Neural progenitor cell (in vitro differentiated cells): ENCODE measurements around the gene PPP2R5A. TPM values are rescaled to one million over a fixed set of nuclear protein-coding genes. Genes with fewer than 3 reads are reported as not detected.

Experiments used
- DNase-seq: peaks from one replicate; pipeline ENCODE4 v3.0.0-alpha.2; 2016; ENCODE audit warnings: low spot score
- H2AFZ ChIP-seq: fragments of 200-600 bp; sonication (generic); replicated peaks from 2 replicates; pipeline ENCODE4 v1.6.1; 2016; ENCODE audit warnings: antibody characterized with exemption
- H3F3A ChIP-seq: fragments of 200-600 bp; sonication (generic); 2 replicates; pipeline ENCODE4 v1.6.1; 2016; ENCODE audit warnings: antibody characterized with exemption, low read depth
- H3K27ac ChIP-seq: fragments of 200-600 bp; sonication (generic); 2 replicates; pipeline ENCODE4 v1.5.1; 2016; ENCODE audit warnings: mild to moderate bottlenecking
- H3K27me3 ChIP-seq: fragments of 200-600 bp; sonication (generic); 2 replicates; pipeline ENCODE4 v1.6.1; 2016; ENCODE audit warnings: mild to moderate bottlenecking, moderate library complexity
- H3K36me3 ChIP-seq: fragments of 200-600 bp; sonication (generic); 2 replicates; pipeline ENCODE4 v1.5.1; 2016
- H3K4me1 ChIP-seq: fragments of 200-600 bp; sonication (generic); 2 replicates; pipeline ENCODE4 v1.6.1; 2016; ENCODE audit warnings: mixed run types
- H3K4me2 ChIP-seq: fragments of 200-600 bp; sonication (generic); 2 replicates; pipeline ENCODE4 v1.6.1; 2016
- H3K4me3 ChIP-seq: fragments of 200-600 bp; sonication (generic); 2 replicates; pipeline ENCODE4 v1.5.1; 2016
- H3K79me2 ChIP-seq: fragments of 200-600 bp; sonication (generic); 2 replicates; pipeline ENCODE4 v1.6.1; 2016; ENCODE audit warnings: low read depth
- H3K9ac ChIP-seq: fragments of 200-600 bp; sonication (generic); 2 replicates; pipeline ENCODE4 v1.6.1; 2016
- H3K9me3 ChIP-seq: fragments of 200-600 bp; sonication (generic); 2 replicates; pipeline ENCODE4 v1.5.1; 2016; ENCODE audit warnings: low read depth
- H4K20me1 ChIP-seq: fragments of 200-600 bp; sonication (generic); 2 replicates; pipeline ENCODE4 v1.6.1; 2016; ENCODE audit warnings: low read depth
- H3K27ac Mint-ChIP-seq: 3 replicates; pipeline ENCODE4 v1.8.0; 2021; ENCODE audit warnings: mixed read lengths
- H3K27me3 Mint-ChIP-seq: 2 replicates; pipeline ENCODE4 v1.8.0; 2022; ENCODE audit warnings: low read depth, mild to moderate bottlenecking, inconsistent platforms, moderate library complexity, mixed read lengths; ENCODE audit not compliant: insufficient read depth
- H3K36me3 Mint-ChIP-seq: 3 replicates; pipeline ENCODE4 v1.8.0; 2021; ENCODE audit warnings: mixed read lengths
- H3K4me1 Mint-ChIP-seq: 3 replicates; pipeline ENCODE4 v1.8.0; 2021; ENCODE audit warnings: mixed read lengths
- H3K4me3 Mint-ChIP-seq: 3 replicates; pipeline ENCODE4 v1.8.0; 2021; ENCODE audit warnings: mild to moderate bottlenecking, moderate library complexity, mixed read lengths
- H3K9me3 Mint-ChIP-seq: 3 replicates; pipeline ENCODE4 v1.8.0; 2020; ENCODE audit warnings: mixed read lengths
- EZH2 ChIP-seq: fragments of 200-600 bp; sonication (generic); IDR thresholded peaks from 2 replicates; pipeline ENCODE4 v1.6.1; 2017; ENCODE audit warnings: antibody characterized with exemption, mild to moderate bottlenecking, moderate library complexity
- EZH2phosphoT487 ChIP-seq: fragments of 200-600 bp; sonication (generic); IDR thresholded peaks from 2 replicates; pipeline ENCODE4 v1.6.1; 2017; ENCODE audit warnings: antibody characterized with exemption
- total RNA-seq: library from RNA; depleted of rRNA; stranded (reverse); fragments of >200 nt; gene quantifications from 2 replicates; pipeline ENCODE4 v1.2.3, GENCODE V29; 2015; ENCODE audit warnings: low replicate concordance
- TF ChIP-seq, protein P1 (sequence below): fragments of 200-600 bp; sonication (generic); IDR thresholded peaks from 2 replicates; pipeline ENCODE4 v1.5.1; 2017; ENCODE audit warnings: antibody characterized with exemption, mild to moderate bottlenecking

PPP2R5A gene
- total RNA-seq, 1 donor from 2014 or later = 27.9 TPM

GRCh38 chr1:212366901-212367300 is 81.7 kb downstream of the PPP2R5A start:
- no peak overlapping the region for H3K4me2 ChIP-seq
- no peaks in the 10 kb centered on the region for H3K4me1 ChIP-seq
- peaks cover 47% of the 10 kb centered on the region for H3K36me3 Mint-ChIP-seq
- H3K27me3 Mint-ChIP-seq = peaks cover 2% of the 10 kb centered on the region
- no peaks in the 10 kb centered on the region for H3K27me3 ChIP-seq
- H3K9me3 ChIP-seq = no peaks in the 10 kb centered on the region
- no peak overlapping the region for H3K27ac ChIP-seq
- no peak overlapping the region for H3K4me3 Mint-ChIP-seq
- H3K4me3 ChIP-seq = no peak overlapping the region
- H2AFZ ChIP-seq = no peak overlapping the region
- no peaks in the 10 kb centered on the region for H3K79me2 ChIP-seq
- H3K9ac ChIP-seq = no peak overlapping the region
- peaks cover 9% of the 10 kb centered on the region for H4K20me1 ChIP-seq
- H3F3A ChIP-seq = no peaks in the 10 kb centered on the region
- no peak overlapping the region for H3K27ac Mint-ChIP-seq
- peaks cover 17% of the 10 kb centered on the region for H3K9me3 Mint-ChIP-seq
- no peak for TF ChIP-seq EZH2phosphoT487
- TF ChIP-seq, protein P1, sequence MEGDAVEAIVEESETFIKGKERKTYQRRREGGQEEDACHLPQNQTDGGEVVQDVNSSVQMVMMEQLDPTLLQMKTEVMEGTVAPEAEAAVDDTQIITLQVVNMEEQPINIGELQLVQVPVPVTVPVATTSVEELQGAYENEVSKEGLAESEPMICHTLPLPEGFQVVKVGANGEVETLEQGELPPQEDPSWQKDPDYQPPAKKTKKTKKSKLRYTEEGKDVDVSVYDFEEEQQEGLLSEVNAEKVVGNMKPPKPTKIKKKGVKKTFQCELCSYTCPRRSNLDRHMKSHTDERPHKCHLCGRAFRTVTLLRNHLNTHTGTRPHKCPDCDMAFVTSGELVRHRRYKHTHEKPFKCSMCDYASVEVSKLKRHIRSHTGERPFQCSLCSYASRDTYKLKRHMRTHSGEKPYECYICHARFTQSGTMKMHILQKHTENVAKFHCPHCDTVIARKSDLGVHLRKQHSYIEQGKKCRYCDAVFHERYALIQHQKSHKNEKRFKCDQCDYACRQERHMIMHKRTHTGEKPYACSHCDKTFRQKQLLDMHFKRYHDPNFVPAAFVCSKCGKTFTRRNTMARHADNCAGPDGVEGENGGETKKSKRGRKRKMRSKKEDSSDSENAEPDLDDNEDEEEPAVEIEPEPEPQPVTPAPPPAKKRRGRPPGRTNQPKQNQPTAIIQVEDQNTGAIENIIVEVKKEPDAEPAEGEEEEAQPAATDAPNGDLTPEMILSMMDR = no peak
- no peak for TF ChIP-seq EZH2
- no peaks in the 10 kb centered on the region for H3K36me3 ChIP-seq
- DNase-seq = no peak
- H3K4me1 Mint-ChIP-seq = no peaks in the 10 kb centered on the region

DNA sequence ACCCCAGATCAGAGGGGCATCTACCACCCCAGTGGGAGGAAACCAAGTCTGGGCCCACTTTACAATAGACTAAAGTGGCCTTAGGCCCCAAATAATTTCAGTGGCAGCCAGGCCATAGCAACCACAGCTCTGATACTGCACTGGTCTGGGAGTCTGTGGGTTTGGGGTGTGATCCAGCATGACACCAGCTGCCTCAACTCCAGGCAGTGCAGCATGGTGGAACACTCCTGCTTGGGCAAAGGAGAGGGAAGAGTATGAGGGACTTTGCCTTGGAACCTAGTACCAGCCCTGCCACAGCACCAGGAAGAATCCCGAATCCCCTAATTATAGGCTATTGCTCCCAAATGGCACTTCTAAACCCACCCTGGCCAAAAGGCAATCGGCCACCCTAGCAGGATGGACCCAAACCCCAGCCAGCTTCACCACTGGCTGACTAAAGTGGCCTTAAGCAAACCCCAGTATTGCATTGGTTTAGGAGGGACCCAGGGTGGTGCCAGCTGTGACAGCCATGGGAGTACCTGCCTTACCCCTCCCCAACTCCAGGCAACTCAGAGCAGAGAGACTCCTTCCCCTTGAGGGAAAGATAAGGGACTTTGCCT is 82.4 kb downstream of the PPP2R5A start:
- Histone ChIP-seq H3K9ac (no peak overlapping the region), H3F3A (no peaks in the 10 kb centered on the region), H3K4me3 (no peak overlapping the region), H3K4me1 (no peaks in the 10 kb centered on the region), H4K20me1 (peaks cover 9% of the 10 kb centered on the region), H3K9me3 (peaks cover 3% of the 10 kb centered on the region), H3K27me3 (no peaks in the 10 kb centered on the region), H2AFZ (no peak overlapping the region), H3K79me2 (no peaks in the 10 kb centered on the region), H3K4me2 (no peak overlapping the region), H3K27ac (no peak overlapping the region), H3K36me3 (no peaks in the 10 kb centered on the region)
- Mint-ChIP-seq H3K27ac (no peak overlapping the region), H3K27me3 (peaks cover 2% of the 10 kb centered on the region), H3K9me3 (peaks cover 22% of the 10 kb centered on the region), H3K4me3 (no peak overlapping the region), H3K36me3 (peaks cover 49% of the 10 kb centered on the region), H3K4me1 (no peaks in the 10 kb centered on the region)
- DNase-seq = no peak
- TF ChIP-seq EZH2phosphoT487 (no peak), EZH2 (no peak)
- TF ChIP-seq, protein P1 = no peak

GRCh38 chr1:212368073-212368484 is 82.9 kb downstream of the PPP2R5A start:
- H3K79me2 ChIP-seq = no peaks in the 10 kb centered on the region
- Mint-ChIP-seq H3K27me3 (peaks cover 2% of the 10 kb centered on the region), H3K4me3 (no peak overlapping the region), H3K36me3 (peaks cover 53% of the 10 kb centered on the region), H3K4me1 (no peaks in the 10 kb centered on the region), H3K27ac (no peak overlapping the region), H3K9me3 (peaks cover 27% of the 10 kb centered on the region)
- no peak overlapping the region for H3K27ac ChIP-seq
- no peak overlapping the region for H2AFZ ChIP-seq
- TF ChIP-seq EZH2phosphoT487 (no peak), EZH2 (no peak)
- TF ChIP-seq, protein P1 = peak; percentile 93
- no peaks in the 10 kb centered on the region for H3K4me1 ChIP-seq
- no peaks in the 10 kb centered on the region for H3F3A ChIP-seq
- H3K36me3 ChIP-seq = peaks cover 4% of the 10 kb centered on the region
- no peak overlapping the region for H3K4me3 ChIP-seq
- peaks cover 9% of the 10 kb centered on the region for H4K20me1 ChIP-seq
- peak; percentile 84 for DNase-seq
- no peaks in the 10 kb centered on the region for H3K27me3 ChIP-seq
- H3K9ac ChIP-seq = no peak overlapping the region
- H3K4me2 ChIP-seq = no peak overlapping the region
- H3K9me3 ChIP-seq = peaks cover 8% of the 10 kb centered on the region
